NCI-H128 (cell line): ENCODE results near the gene IGHMBP2.
"Not testable (repeated sequence)": the region's sequence is repeated elsewhere in the genome, so short reads cannot be mapped to it uniquely, and the experiment has no call there.

Experiments
- DNase-seq: peaks from one replicate; lab custom pipeline; 2025; ENCODE audit not compliant: unreplicated experiment; lab: John Stamatoyannopoulos, UW

IGHMBP2 gene

GRCh38 chr11:68960294-68961071 lies 56.8 kb downstream of the IGHMBP2 start:
- DNase-seq, result no peak

GRCh38 chr11:68961245-68961644 lies 57.6 kb downstream of the IGHMBP2 start:
- DNase-seq, result no peak

GRCh38 chr11:68962527-68963250 lies 59.0 kb downstream of the IGHMBP2 start:
- DNase-seq, result no peak

- no peak for DNase-seq
These were observed 60.1 kb downstream of the IGHMBP2 start for GRCh38 chr11:68963779-68964178.

- DNase-seq, result no peak
These were observed 62.5 kb downstream of the IGHMBP2 start for GRCh38 chr11:68965901-68966853.

GRCh38 chr11:68966894-68967780 lies 63.4 kb downstream of the IGHMBP2 start:
- no peak for DNase-seq

GRCh38 chr11:68968306-68969250 lies 64.9 kb downstream of the IGHMBP2 start:
- DNase-seq, result no peak

GRCh38 chr11:68969386-68969785 lies 65.7 kb downstream of the IGHMBP2 start:
- DNase-seq, result no peak

GRCh38 chr11:68970921-68971636 lies 67.4 kb downstream of the IGHMBP2 start:
- DNase-seq, result no peak

- DNase-seq, result no peak
These were observed 69.5 kb downstream of the IGHMBP2 start for GRCh38 chr11:68973219-68973618.

GRCh38 chr11:68973706-68974105 lies 70.0 kb downstream of the IGHMBP2 start:
- DNase-seq, result not testable (repeated sequence)

- DNase-seq, result no peak
These were observed 70.9 kb downstream of the IGHMBP2 start for GRCh38 chr11:68974421-68975194.

GRCh38 chr11:68976095-68976494 lies 72.4 kb downstream of the IGHMBP2 start:
- DNase-seq, result no peak

- no peak for DNase-seq
These were observed 72.9 kb downstream of the IGHMBP2 start for GRCh38 chr11:68976563-68976962.

GRCh38 chr11:68977781-68978625 lies 74.3 kb downstream of the IGHMBP2 start:
- no peak for DNase-seq

- no peak for DNase-seq
These were observed 74.9 kb downstream of the IGHMBP2 start for GRCh38 chr11:68978626-68978930.
